HepG2 (cell line): ENCODE results near the gene PGRMC2. TPM values are rescaled to one million over a fixed set of nuclear protein-coding genes. Genes with fewer than 3 reads are reported as not detected.

Source experiments
- NFIC ChIP-seq: IDR thresholded peaks from 2 replicates; pipeline ENCODE4 v1.6.1; 2012; ENCODE audit warnings: mild to moderate bottlenecking, low read length, inconsistent platforms
- NFKBIZ ChIP-seq: IDR thresholded peaks from 2 replicates; pipeline ENCODE4 v1.6.1; 2018; ENCODE audit warnings: missing genetic modification reagents, missing compliant biosample characterization
- ZNF281 ChIP-seq: sonication (generic); formaldehyde crosslinking; IDR thresholded peaks from 2 replicates; pipeline ENCODE4 v1.4.0; 2020; ENCODE audit warnings: missing genetic modification reagents, borderline replicate concordance
- polyA plus RNA-seq, 8 experiments: library from polyadenylated mRNA; depleted of rRNA in 3 of 8; stranded (reverse) in 7 of 8; unstranded in 1 of 8; fragments of >200 nt; fragmentation: Illumina TruSeq in 4 of 8; extraction: Trizol in 4 of 8; gene quantifications; 2 replicates each; pipeline versions ENCODE4 v1.2.1 to v1.2.3, GENCODE V29; 2011 to 2016; ENCODE audit warnings: low read depth in 4 of 8, missing spikeins in 1 of 8, mixed read lengths in 1 of 8; ENCODE audit not compliant: insufficient read depth in 1 of 8
- total RNA-seq, 5 experiments: library from RNA; depleted of rRNA; stranded (reverse); fragments of >200 nt; fragmentation: Illumina TruSeq; extraction: Trizol; gene quantifications; 2 replicates each; pipeline ENCODE4 v1.2.3, GENCODE V29; 2016; ENCODE audit warnings: low read depth in 1 of 5
- TF ChIP-seq, protein P1 (sequence below): sonication (generic); formaldehyde crosslinking; IDR thresholded peaks from 2 replicates; pipeline ENCODE4 v1.9.0; 2021; ENCODE audit warnings: missing genetic modification reagents, borderline replicate concordance
- TF ChIP-seq, protein P2 (sequence below): sonication (generic); formaldehyde crosslinking; conservative IDR thresholded peaks from 2 replicates; pipeline ENCODE4 v1.8.0; 2022; ENCODE audit warnings: low read depth, missing genetic modification reagents

The PGRMC2 gene
- total and polyA plus RNA-seq, 2 of the 13 experiments (the other 11 are each of a cell fraction or from before 2014, with no cell fraction given) = 16.0 to 19.8 TPM

DNA sequence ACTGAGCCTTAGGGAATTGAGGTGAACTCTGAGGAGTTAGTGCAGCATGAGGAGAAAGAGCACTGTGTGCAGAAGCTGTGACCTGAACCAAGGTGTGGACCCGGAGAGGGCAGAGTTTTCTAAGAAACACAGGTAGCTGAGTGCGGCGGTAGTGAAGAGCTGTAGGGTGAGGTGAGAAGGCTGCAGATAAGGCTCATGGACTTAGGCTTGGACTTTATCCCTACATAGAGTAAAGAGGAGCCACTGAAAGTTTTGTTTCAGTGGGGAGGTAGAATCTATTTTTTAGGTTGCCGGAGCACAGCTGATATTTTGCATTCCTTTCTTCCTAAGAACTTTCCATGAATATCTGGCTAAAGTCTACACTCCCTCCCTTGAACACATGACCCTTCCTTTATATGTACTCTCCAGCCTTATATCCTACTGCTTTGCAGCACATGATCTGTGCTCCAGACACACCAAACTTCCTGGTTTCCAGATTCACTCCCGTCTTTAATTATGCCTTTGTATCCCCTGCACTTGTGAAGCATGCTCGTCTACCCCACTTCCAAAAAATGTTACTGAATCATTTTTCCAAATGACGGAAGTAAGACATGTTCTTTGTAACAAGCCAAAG, 10.6 kb upstream of the PGRMC2 start (continued):
- TF ChIP-seq, protein P1, sequence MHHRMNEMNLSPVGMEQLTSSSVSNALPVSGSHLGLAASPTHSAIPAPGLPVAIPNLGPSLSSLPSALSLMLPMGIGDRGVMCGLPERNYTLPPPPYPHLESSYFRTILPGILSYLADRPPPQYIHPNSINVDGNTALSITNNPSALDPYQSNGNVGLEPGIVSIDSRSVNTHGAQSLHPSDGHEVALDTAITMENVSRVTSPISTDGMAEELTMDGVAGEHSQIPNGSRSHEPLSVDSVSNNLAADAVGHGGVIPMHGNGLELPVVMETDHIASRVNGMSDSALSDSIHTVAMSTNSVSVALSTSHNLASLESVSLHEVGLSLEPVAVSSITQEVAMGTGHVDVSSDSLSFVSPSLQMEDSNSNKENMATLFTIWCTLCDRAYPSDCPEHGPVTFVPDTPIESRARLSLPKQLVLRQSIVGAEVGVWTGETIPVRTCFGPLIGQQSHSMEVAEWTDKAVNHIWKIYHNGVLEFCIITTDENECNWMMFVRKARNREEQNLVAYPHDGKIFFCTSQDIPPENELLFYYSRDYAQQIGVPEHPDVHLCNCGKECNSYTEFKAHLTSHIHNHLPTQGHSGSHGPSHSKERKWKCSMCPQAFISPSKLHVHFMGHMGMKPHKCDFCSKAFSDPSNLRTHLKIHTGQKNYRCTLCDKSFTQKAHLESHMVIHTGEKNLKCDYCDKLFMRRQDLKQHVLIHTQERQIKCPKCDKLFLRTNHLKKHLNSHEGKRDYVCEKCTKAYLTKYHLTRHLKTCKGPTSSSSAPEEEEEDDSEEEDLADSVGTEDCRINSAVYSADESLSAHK (CRISPR knock-in tag) = no peak
- TF ChIP-seq NFKBIZ (CRISPR knock-in tag) = no peak
- TF ChIP-seq, protein P2, sequence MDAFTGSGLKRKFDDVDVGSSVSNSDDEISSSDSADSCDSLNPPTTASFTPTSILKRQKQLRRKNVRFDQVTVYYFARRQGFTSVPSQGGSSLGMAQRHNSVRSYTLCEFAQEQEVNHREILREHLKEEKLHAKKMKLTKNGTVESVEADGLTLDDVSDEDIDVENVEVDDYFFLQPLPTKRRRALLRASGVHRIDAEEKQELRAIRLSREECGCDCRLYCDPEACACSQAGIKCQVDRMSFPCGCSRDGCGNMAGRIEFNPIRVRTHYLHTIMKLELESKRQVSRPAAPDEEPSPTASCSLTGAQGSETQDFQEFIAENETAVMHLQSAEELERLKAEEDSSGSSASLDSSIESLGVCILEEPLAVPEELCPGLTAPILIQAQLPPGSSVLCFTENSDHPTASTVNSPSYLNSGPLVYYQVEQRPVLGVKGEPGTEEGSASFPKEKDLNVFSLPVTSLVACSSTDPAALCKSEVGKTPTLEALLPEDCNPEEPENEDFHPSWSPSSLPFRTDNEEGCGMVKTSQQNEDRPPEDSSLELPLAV = no peak
- TF ChIP-seq NFIC = no peak
- no peak for TF ChIP-seq ZNF281 (CRISPR knock-in tag)
